CD4-positive, alpha-beta T cell treated with Interleukin-4 for 1 hour (primary cell): ENCODE measurements around the gene NXNL1.
"Not testable (repeated sequence)": the region's sequence is repeated elsewhere in the genome, so short reads cannot be mapped to it uniquely, and the experiment has no call there.

Experiments
- DNase-seq, 2 donors: peaks; one replicate each; pipeline ENCODE4 v3.0.0-alpha.2; 2020 to 2022

The NXNL1 gene, protein sequence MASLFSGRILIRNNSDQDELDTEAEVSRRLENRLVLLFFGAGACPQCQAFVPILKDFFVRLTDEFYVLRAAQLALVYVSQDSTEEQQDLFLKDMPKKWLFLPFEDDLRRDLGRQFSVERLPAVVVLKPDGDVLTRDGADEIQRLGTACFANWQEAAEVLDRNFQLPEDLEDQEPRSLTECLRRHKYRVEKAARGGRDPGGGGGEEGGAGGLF

DNA sequence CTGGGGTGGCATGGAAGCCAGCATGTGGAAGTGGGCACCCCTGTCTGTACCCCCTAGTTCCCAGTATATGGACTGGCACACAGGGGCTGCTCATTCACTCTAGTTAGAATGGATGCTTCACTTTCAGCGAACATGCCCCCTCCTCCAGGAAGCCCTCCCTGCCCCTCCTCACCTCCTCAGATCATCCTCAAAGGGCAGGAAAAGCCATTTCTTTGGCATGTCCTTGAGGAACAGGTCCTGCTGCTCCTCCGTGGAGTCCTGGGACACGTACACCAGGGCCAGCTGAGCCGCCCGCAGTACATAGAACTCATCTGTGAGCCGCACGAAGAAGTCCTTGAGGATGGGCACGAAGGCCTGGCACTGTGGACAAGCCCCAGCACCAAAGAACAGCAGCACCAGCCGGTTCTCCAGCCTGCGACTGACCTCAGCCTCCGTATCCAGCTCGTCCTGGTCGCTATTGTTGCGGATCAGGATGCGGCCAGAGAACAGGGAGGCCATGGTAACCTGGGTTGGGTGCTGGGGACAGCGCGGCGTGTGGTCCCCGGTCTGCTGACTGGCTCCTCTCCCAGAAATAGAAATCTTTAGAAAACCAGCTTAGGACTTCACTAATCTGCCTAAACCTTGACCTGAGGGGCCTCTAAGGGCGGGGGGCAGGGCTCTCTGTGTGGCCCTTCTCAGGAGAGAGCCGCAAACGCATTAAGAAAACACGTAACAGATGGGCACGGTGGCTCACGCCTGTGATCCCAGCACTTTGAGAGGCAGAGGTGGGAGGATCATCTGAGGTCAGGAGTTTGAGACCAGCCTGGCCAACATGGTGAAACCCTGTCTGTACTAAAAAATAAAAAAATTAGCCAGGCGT is at the start of gene NXNL1:
Gene NXNL1, minus strand, starts transcription at position 555 of the 859 bp plus-strand sequence. Its CDS starts 57 bp downstream, at position 498.
- no peak for DNase-seq

DNA sequence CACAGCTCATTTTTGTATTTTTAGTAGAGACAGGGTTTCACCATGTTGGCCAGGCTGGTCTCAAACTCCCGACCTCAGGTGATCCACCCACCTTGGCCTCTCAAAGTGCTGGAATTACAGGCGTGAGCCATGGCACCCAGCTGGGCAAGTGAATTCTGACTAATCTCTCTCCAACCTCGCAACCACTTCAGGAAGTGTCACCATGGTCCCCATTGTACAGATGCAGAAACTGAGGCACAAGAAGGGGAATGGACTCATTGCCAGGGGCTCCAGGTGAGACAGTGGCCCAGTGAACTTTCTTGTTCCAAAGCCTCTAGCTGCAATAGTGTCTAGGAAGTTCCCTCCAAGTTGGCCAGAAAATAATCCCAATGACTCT is 47.8 kb upstream of the NXNL1 start:
- DNase-seq = not testable (repeated sequence)

DNA sequence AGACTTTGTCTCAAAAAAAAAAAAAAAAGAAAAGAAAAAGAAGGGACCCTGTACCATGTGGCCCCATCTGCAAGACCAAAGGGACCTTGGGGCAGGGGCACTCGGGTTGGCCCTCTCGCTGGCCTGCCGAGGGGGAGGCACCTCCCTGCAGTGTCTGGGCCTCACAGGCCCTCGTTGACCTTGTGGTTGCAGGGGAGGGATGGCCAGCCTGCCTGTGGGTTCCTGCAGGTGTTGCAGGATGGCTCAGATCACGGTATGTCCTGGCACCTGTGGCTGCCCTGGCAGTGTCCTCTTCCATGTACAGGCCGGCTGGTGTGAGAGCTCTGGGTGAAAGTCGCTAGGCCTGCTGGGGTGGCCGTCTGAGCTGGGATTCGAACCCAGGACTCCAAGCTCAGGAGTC is 46.0 kb upstream of the NXNL1 start:
- no peak for DNase-seq

DNA sequence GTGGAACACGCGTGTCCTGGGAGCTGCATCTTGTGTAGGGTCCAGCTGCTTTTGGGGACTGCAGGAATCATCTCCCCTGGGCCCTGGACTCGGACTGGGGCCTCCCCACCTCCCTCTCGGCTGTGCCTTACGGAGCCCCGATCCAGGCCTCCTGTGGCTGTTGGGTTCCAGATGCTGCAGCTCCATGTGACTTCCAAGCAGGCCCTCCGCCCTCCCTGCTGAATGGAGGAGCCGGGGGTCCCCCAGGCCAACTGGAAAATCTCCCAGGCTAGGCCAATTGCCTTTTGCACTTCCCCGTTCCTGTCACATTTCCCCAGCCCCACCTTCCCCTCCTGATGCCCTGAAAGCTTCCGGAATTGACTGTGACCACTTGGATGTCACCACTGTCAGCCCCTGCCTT is 44.5 kb upstream of the NXNL1 start:
- no peak for DNase-seq

DNA sequence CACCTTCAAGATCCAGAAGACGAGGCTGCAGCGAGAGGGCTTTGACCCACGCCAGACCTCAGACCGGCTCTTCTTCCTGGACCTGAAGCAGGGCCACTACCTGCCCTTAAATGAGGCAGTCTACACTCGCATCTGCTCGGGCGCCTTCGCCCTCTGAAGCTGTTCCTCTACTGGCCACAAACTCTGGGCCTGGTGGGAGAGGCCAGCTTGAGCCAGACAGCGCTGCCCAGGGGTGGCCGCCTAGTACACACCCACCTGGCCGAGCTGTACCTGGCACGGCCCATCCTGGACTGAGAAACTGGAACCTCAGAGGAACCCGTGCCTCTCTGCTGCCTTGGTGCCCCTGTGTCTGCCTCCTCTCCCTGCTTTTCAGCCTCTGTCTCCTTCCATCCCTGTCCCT is 43.7 kb upstream of the NXNL1 start:
- no peak for DNase-seq

DNA sequence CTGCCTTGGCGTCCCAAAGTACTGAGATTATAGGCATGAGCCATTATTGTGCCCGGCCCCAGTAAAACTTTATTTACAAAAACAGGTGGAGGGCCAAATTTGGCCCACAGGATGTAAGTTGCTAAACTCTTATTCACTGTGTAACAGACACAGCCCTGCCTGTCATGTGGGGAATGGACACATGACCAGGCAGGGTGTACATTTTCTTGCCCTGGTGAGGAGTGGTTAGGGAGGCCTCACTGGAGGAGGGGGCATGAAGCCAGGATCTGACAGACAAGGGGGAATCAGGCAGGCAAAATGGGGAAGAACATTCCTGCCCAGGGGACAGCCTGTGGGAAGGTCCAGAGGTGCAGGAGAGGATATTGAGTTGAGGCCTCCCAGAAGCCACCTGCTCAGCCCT is 43.3 kb upstream of the NXNL1 start:
- DNase-seq = no peak

DNA sequence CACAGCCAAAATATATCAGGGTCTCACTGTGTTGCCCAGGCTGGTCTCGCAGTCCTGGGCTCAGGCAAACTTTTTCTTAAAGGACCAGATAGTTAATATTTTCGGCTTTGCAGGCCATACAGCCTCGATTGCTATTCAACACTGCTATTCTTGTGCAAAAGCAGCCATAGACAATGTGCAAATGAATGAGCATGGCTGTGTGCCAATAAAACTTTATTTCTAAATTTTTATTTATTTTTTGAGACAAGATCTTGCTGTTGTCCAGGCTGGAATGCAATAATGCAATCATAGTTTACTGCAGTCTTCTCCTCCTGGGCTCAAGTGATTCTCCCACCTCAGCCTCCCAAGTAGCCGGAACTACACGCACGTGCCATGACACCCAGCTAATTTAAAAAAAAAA is 42.5 kb upstream of the NXNL1 start:
- DNase-seq = no peak

DNA sequence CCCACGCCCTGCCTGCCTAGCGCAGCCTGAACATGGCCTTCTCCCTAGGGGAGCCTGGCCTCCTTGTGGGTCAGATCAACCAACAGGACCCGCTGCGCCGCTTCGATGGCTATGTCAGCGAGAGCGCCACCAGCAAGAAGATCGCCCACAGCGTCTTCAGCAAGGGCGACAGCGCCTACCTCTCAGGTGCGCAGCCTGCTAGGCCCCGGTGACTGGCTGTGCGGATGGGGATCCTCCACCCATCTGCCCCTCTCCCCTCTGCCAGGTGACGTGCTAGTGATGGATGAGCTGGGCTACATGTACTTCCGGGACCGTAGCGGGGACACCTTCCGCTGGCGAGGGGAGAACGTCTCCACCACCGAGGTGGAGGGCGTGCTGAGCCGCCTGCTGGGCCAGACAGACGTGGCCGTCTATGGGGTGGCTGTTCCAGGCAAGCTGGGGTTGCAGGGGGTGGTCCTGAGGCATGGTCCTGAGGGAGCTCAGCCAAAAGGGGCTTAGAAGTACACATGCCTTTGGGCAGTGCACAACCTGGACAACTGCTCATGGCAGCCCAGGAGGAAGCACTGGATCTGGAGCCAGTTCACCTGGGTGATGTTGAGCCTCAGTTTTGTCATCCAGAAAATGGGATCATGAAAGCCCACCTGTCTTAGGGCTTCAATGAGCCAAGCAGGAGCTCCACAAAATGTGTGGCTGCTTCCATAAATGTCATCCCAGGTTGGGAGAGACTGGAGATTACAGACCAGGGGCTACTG is 39.9 kb upstream of the NXNL1 start:
- DNase-seq = no peak

DNA sequence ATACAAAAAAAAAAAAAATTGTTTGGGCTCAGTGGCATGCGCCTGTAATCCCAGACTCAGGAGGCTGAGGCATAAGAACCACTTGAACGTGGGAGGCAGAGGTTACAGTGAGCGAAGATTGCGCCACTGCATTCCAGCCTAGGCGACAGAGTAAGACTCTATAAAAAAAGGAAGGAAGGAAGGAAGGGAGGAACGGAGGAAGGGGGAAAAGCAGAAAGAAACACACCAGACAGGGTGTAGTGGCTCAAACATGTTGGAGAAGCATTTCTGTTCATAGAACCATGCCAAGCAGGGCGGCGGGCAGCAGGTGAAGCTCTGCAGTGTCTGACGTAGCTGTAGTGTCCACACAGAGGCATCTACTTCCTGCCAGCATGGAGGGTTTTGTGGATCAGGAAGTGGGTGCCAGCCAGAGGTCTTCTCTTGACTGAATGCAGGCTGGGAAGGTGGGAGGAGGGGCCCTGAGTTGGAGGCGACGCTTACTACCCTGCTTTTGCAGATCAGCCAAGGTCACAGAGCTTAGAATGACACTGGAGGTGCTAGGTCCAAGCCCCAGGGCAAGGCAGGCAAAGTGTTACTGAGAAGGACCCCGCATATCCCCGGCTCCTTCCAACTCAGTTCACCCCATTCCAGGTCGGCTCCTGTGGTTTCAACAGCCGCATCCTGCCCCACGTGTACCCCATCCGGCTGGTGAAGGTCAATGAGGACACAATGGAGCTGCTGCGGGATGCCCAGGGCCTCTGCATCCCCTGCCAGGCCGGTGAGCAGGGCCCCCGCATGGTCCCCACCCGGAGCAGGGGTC is 39.1 kb upstream of the NXNL1 start:
- DNase-seq = no peak

DNA sequence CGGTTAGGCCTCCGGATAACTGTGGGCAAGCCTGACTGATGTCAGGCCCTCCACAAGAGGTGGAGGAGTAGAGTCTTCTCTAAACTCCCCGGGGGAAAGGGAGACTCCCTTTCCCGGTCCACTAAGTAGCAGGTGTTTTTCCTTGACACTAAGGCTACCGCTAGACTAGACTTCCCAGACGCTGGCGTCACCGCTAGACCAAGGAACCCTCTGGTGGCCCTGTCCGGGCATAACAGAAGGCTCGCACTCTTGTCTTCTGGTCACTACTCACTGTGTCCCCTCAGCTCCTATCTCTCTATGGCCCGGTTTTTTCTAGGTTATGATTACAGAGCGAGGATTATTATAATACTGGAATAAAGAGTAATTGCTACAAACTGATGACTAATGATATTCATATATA is 38.3 kb upstream of the NXNL1 start:
- DNase-seq = not testable (repeated sequence)

DNA sequence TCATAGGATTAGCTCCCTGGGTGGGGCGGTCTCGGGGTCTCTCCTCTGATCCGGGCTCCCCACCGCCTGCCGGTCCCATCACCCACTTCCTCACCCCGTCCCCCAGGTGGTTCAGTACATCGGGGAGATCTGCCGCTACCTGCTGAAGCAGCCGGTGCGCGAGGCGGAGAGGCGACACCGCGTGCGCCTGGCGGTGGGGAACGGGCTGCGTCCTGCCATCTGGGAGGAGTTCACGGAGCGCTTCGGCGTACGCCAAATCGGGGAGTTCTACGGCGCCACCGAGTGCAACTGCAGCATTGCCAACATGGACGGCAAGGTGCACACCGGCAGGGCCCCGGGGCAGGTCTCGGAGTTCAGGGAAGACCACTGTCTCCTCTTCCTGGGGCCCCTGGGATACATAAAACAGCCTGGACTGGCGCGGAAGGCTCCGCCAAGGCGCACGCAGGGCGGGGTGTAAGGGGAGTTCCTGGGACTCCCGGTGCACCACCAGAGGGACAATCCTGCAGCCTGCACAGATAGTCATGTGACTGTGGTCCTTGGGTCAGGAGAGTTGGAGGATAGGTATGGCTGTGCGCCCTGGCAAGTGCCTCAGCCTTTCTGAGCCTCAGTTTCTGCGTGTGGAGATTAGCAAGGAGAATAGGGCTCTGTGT is 36.5 kb upstream of the NXNL1 start:
- no peak for DNase-seq

DNA sequence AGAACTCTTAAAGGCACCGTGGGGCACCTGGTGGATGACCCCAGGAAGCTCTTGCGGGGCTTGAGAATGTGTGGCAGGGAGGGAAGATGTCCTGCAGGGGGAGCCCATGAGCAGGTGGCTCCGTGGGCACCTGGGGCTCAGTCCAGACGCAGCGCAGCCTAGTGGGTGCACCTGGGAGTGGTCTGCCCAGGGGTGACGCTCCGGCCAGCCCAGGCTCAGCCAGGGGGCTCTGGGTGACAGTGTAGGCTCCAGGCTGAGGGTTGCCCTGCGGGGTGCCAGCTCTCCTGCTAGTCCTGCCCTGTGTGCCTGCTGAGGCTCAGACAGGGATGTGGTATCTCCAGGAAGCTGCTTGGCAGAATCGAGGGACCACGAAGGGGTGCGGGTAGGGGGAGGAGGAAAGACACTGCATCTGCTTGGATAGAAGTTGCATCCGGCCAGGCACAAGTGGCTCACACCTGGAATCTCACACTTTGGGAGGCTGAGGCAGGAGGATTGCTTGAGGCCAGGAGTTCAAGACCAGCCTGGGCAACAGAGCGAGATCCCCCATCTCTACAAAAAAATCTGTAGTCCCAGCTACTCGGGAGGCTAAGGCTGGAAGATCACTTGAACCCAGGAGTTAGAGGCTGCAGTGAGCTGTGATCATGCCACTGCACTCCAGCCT is 35.7 kb upstream of the NXNL1 start:
- DNase-seq = peak; percentile 83

DNA sequence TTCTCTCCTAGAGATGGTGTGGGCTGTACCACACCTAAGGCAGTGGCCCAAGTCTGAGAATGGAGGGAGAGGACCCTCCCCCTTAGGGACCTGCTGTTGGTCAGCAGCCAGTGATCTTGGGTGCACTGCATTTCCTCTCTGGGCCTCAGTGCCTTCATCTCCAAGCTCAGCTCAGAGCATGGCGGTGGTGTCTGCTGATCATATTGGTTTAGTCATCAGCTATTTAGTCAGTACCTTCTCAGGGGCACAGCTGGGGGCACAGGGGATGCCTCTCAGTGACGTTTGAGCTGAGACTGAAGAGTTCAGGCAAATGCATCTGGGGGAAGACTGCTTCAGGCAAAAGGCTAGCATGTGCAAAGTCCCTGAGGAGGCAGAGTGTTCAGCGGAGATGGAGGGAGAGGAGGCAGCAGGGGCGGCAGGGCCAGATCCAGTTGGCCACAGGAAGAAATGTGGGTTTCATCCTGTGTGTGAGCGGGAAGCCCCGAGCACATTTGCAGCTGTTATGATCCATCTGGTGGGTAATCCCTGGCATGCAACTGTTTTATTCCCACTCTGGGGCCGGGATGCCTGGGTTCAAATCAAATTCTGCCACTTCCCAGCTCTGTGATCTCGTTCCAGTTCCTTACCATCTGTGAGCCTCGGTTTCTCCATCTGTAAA is 35.0 kb upstream of the NXNL1 start:
- DNase-seq = no peak

DNA sequence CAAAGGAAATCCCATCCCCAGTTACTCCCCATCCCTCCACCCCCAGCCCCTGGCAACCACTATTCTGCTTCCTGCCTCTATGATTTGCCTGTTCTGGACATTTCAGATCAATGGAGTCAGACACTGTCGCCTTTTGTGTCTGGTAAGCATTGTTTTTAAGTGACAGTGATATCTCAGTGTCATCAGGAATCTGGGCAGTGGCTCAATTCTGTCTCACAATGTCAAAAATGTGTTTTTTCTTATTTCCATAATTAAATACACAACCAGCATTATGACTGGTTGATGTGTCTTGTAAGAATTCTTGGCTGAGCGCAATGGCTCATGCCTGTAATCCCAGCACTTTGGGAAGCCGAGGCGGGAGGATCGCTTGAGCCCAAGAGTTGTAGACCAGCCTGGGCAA is 30.6 kb upstream of the NXNL1 start:
- no peak for DNase-seq

DNA sequence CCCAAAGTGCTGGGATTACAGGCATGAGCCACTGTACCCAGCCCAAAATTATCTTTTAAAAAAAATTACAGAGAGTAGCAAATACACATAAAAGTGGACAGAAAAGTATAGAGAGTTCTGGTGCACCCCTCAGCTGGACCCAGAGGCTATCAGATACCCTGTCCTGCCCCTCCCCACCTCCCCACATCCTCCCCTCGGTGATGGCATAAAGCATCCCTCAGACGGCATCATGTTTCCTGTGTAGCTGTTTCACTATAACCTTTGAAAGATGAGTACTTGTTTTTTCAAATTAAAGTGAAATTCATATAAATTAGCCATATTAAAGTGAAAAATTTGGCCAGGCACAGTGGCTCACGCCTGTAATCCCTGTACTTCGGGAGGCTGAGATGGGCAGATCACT is 29.7 kb upstream of the NXNL1 start:
- DNase-seq = peak; percentile 63

DNA sequence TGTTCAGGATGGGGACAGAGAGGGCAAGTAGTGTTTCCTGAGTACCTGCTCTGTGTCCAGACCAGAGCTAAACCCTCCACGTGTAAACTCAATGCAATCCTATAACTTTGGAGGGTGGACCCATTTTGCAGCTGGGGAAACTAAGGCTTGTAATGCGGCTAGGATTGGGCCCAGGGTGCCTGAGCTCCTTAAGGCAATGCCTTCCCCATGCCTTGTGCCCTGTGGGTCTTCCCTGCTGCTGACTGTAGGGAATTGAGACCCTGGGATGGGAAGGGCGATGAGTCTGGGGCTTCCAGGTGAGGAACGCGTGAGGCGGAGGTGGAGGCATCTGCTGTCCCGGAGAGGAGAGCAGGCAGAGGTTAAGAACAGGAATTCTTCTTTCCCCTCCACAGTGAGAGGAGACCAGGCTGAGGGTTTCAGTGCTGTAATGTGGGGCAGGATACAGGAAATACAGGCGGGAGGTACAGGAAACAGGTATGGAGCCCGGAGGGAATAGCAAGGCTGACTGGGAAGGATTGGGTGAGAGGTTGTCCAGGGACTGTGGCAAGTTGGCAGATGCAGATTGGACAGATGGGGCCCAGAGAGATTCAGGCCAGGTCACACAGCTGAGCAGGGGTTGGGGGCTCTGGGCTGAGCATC is 28.8 kb upstream of the NXNL1 start:
- DNase-seq = no peak

DNA sequence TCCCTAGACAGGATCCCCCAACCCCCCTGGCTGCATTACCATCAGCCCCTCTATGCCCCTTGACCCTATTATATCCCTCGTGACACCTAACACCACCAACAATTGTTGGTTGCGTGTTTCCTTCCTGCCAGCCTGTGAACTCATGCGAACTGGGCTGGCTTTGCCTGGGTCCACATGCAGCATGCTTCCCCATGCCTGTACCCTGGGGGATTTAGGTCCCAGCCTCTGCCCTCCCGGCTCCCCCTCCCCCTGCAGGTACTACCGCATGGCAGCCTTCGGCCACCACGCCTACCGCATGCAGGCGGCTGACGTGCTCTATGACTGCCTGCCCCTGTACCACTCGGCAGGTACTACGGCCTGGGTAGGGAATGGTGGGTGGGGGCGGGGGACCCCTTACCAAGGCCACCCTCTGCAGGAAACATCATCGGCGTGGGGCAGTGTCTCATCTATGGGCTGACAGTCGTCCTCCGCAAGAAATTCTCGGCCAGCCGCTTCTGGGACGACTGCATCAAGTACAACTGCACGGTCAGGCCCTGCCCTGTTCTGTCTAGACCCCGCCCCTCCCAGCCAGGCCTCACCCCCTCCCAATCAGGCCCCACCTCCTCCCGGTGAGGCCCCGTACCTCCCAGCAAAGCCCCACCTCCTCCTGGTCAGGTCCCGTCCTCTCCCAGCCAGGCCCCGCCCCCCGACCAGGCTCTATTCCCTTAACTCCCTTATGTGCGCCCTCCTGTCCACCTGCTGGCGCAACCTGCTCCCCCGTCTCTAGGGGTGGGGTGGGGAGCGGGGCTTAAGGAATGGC is 28.1 kb upstream of the NXNL1 start:
- DNase-seq = peak; percentile 84 to 86

DNA sequence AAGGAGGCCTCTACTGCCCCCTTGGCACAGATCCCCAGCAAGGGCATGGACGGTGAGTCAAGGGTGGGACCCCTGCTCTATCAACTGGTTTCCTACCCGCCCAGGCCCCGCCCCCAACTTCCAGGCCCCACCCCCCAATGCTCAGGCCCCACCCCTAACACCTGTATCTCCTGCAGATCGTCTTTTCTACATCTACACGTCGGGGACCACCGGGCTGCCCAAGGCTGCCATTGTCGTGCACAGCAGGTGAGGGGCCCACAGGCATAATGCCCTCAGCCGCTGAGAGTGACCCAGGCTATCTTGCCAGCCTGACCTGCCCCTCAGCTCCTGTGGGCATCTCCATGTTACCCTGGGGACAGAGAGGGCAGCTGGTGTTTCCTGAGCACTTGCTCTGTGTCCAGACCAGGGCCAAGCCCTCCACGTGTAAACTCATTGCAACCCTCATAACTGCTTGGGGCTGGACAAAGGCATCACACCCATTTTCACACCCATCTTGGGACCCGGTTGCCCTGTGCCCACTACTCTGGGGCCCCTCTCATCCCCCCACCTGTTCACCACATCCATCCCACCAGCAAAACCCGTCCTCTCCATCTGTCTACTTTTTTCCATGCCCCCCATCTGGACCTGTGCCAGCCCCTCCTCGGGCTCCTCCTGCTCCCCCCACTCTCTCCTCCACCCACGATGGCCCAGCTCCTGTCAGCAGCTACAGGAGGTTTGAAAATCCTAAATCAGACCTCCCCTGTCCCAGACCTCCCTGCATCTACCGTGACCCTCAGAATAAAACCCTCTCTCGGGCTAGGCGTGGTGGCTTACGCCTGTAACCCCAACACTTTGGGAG is 26.8 kb upstream of the NXNL1 start:
- DNase-seq = no peak
